Measurements from ENCODE around the gene C2orf15. TPM values are rescaled to one million over a fixed set of nuclear protein-coding genes. Genes with fewer than 3 reads are reported as not detected.

Gene C2orf15
- total and polyA plus RNA-seq, 9 of the 15 experiments (the other 6 are each of a cell fraction or from before 2014, with no cell fraction given) = 0.04 to 0.27 (median 0.15) TPM; not detected in 1

DNA sequence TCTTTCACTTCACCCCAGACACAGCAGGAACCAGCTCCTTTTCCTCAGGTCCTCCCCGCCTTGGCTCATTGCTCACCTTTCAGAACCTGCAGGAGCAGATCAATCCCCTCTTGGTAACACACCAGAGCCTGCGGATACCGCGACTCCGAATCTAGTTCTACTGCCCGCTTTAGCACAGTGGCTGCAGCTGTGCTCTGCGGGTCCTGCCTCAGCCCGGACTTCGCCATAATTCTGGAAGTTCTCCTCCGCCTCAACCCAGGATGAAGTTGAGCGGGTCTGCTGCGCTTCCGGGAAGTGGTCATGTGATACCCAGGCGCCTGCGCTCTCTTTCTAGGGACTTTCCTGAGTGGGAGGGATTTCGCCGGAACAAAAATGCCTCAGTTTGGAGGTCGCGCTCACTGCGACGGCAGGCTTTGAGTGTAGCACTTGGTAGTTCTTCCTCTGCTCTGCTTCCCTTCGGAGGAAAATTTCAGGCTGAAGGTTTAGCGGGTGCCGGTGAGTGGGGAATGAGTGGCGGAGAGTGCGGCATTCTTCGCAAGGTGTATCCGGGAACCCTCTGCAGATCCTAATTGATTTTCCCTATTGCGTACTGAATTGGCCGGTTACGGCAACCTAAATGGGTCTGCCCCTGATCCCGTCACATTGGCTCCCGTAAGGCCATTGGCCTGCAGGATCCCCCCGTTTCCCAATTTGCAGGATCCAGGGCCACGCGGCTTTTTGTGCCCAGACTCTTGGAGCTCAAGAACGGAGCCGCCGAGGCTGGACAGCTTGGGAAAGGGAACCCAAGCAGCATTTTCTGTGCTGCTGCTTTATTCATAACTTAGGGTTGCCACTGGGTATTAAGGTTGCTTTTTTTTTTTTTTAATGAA lies 39.5 kb downstream of the C2orf15 start, which contains the start of the genes MITD1 and MRPL30 (continued):
- TF ChIP-seq GATAD2A (IDR thresholded peaks at IDR 0.05) = 0 out of 2 replicates have a peak, but pooled peaks have one; percentile 34
- TF ChIP-seq, protein P1, sequence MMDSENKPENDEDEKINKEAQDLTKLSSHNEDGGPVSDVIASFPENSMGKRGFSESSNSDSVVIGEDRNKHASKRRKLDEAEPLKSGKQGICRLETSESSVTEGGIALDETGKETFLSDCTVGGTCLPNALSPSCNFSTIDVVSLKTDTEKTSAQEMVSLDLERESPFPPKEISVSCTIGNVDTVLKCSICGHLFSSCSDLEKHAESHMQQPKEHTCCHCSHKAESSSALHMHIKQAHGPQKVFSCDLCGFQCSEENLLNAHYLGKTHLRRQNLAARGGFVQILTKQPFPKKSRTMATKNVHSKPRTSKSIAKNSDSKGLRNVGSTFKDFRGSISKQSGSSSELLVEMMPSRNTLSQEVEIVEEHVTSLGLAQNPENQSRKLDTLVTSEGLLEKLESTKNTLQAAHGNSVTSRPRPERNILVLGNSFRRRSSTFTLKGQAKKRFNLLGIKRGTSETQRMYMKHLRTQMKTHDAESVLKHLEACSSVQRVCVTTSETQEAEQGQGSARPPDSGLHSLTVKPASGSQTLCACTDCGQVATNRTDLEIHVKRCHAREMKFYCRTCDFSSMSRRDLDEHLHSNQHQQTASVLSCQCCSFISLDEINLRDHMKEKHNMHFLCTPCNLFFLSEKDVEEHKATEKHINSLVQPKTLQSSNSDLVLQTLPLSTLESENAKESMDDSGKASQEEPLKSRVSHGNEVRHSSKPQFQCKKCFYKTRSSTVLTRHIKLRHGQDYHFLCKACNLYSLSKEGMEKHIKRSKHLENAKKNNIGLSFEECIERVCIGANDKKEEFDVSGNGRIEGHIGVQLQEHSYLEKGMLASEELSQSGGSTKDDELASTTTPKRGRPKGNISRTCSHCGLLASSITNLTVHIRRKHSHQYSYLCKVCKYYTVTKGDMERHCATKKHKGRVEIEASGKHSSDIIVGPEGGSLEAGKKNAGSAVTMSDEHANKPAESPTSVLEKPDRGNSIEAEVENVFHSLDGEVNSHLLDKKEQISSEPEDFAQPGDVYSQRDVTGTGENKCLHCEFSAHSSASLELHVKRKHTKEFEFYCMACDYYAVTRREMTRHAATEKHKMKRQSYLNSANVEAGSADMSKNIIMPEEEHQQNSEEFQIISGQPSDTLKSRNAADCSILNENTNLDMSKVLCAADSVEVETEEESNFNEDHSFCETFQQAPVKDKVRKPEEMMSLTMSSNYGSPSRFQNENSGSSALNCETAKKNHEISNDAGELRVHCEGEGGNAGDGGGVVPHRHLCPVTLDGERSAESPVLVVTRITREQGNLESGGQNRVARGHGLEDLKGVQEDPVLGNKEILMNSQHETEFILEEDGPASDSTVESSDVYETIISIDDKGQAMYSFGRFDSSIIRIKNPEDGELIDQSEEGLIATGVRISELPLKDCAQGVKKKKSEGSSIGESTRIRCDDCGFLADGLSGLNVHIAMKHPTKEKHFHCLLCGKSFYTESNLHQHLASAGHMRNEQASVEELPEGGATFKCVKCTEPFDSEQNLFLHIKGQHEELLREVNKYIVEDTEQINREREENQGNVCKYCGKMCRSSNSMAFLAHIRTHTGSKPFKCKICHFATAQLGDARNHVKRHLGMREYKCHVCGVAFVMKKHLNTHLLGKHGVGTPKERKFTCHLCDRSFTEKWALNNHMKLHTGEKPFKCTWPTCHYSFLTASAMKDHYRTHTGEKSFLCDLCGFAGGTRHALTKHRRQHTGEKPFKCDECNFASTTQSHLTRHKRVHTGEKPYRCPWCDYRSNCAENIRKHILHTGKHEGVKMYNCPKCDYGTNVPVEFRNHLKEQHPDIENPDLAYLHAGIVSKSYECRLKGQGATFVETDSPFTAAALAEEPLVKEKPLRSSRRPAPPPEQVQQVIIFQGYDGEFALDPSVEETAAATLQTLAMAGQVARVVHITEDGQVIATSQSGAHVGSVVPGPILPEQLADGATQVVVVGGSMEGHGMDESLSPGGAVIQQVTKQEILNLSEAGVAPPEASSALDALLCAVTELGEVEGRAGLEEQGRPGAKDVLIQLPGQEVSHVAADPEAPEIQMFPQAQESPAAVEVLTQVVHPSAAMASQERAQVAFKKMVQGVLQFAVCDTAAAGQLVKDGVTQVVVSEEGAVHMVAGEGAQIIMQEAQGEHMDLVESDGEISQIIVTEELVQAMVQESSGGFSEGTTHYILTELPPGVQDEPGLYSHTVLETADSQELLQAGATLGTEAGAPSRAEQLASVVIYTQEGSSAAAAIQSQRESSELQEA (IDR thresholded peaks at IDR 0.05; ENCODE audit: low read depth) = peak; percentile 71
- TF ChIP-seq CHCHD3 (CRISPR knock-in tag; IDR thresholded peaks at IDR 0.05) = no peak
- TF ChIP-seq RBM25 (IDR thresholded peaks at IDR 0.05; ENCODE audit: low read depth, low read length, severe bottlenecking) = no peak
- TF ChIP-seq, protein P2, sequence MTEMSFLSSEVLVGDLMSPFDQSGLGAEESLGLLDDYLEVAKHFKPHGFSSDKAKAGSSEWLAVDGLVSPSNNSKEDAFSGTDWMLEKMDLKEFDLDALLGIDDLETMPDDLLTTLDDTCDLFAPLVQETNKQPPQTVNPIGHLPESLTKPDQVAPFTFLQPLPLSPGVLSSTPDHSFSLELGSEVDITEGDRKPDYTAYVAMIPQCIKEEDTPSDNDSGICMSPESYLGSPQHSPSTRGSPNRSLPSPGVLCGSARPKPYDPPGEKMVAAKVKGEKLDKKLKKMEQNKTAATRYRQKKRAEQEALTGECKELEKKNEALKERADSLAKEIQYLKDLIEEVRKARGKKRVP (CRISPR knock-in tag; IDR thresholded peaks at IDR 0.05) = no peak
- TF ChIP-seq TFAM (CRISPR knock-in tag; conservative IDR thresholded peaks at IDR 0.05) = no peak
- TF ChIP-seq, protein P3, sequence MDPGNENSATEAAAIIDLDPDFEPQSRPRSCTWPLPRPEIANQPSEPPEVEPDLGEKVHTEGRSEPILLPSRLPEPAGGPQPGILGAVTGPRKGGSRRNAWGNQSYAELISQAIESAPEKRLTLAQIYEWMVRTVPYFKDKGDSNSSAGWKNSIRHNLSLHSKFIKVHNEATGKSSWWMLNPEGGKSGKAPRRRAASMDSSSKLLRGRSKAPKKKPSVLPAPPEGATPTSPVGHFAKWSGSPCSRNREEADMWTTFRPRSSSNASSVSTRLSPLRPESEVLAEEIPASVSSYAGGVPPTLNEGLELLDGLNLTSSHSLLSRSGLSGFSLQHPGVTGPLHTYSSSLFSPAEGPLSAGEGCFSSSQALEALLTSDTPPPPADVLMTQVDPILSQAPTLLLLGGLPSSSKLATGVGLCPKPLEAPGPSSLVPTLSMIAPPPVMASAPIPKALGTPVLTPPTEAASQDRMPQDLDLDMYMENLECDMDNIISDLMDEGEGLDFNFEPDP (CRISPR knock-in tag; IDR thresholded peaks at IDR 0.05) = no peak
- TF ChIP-seq HNRNPL (IDR thresholded peaks at IDR 0.05; ENCODE audit: low read depth, low read length) = no peak
- TF ChIP-seq HDAC3 (IDR thresholded peaks at IDR 0.05; ENCODE audit: borderline replicate concordance, partially characterized antibody) = peak; percentile 35
- TF ChIP-seq TARDBP (IDR thresholded peaks at IDR 0.05) = peak; percentile 49; the same call in 1 of the 2 replicates
- no peak for TF ChIP-seq MTA1 (IDR thresholded peaks at IDR 0.05; ENCODE audit: borderline replicate concordance)
- TF ChIP-seq ZNF41 (CRISPR knock-in tag; conservative IDR thresholded peaks at IDR 0.05) = no peak
- TF ChIP-seq, protein P4, sequence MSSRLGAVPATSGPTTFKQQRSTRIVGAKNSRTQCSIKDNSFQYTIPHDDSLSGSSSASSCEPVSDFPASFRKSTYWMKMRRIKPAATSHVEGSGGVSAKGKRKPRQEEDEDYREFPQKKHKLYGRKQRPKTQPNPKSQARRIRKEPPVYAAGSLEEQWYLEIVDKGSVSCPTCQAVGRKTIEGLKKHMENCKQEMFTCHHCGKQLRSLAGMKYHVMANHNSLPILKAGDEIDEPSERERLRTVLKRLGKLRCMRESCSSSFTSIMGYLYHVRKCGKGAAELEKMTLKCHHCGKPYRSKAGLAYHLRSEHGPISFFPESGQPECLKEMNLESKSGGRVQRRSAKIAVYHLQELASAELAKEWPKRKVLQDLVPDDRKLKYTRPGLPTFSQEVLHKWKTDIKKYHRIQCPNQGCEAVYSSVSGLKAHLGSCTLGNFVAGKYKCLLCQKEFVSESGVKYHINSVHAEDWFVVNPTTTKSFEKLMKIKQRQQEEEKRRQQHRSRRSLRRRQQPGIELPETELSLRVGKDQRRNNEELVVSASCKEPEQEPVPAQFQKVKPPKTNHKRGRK (tag; IDR thresholded peaks at IDR 0.05) = no peak
- no peak for TF ChIP-seq ZNF174 (CRISPR knock-in tag; IDR thresholded peaks at IDR 0.05)
- no peak for TF ChIP-seq PTRF (tag; IDR thresholded peaks at IDR 0.05)
- no peak for TF ChIP-seq RBM39 (optimal IDR thresholded peaks at IDR 0.05; ENCODE audit: low read depth, low read length)
